K562 (cell line): ENCODE data around the gene SKAP2. TPM values are rescaled to one million over a fixed set of nuclear protein-coding genes. Genes with fewer than 3 reads are reported as not detected.

Source experiments
- ATAC-seq: fragments of 200-7000 bp; cut with Tn5 transposase; 3 replicates; pipeline ENCODE4 v1.9.1; 2020; ENCODE audit warnings: moderate library complexity
- BruUV-seq: library from RNA; stranded (reverse); fragments of 400-500 nt; replicated peaks from 2 replicates; lab custom pipeline; 2021; lab: Mats Ljungman, UMichigan
- CTCF ChIA-PET: fragments of 300-600 bp; formaldehyde crosslinking; extraction: SDS; loops from one replicate; lab custom pipeline; 2021; ENCODE audit warnings: low intra/inter-chr PET ratio; lab: Yijun Ruan, JAX
- POLR2A ChIA-PET: fragments of 300-600, 350-650 bp; sonication (Branson Sonifier 250); formaldehyde crosslinking; extraction: SDS; loops from one replicate; lab custom pipeline; 2021; ENCODE audit warnings: antibody characterized with exemption, inconsistent platforms; lab: Yijun Ruan, JAX
- DNase-seq, 4 experiments: peaks; one replicate each; pipeline versions ENCODE4 v3.0.0 to v3.0.0-alpha.2; 2011 to 2018; ENCODE audit warnings: low spot score in 3 of 4, mixed read lengths in 3 of 4; ENCODE audit errors: extremely low read depth in 1 of 4
- FAIRE-seq: peaks from 2 replicates; lab custom pipeline; 2011; peaks lifted over from hg19 to GRCh38; lab: Jason Lieb, UNC
- H2AFZ ChIP-seq: 2 replicates; pipeline ENCODE4 v1.6.0; 2011; ENCODE audit warnings: low read depth, low read length, control low read depth, inconsistent platforms
- H3K27ac ChIP-seq: fragments of 200-600 bp; 3 replicates; pipeline ENCODE4 v1.8.0; 2011; ENCODE audit warnings: low read depth, mild to moderate bottlenecking, control low read depth, inconsistent platforms, low read length, moderate library complexity, mixed read lengths; ENCODE audit errors: extremely low read depth
- H3K27me3 ChIP-seq, 2 experiments: fragments of 300-600 bp in 1 of 2; 2 replicates in 1 of 2; 3 replicates in 1 of 2; pipeline versions ENCODE4 v1.6.0 to v1.8.0; 2011; ENCODE audit warnings: inconsistent platforms in 2 of 2, low read length in 2 of 2, mild to moderate bottlenecking in 1 of 2, mixed read lengths in 1 of 2, moderate library complexity in 1 of 2; ENCODE audit not compliant: control insufficient read depth in 2 of 2, insufficient read depth in 2 of 2
- H3K36me3 ChIP-seq: fragments of 300-600 bp; 3 replicates; pipeline ENCODE4 v1.8.0; 2011; ENCODE audit warnings: mild to moderate bottlenecking, low read length, inconsistent platforms; ENCODE audit not compliant: control insufficient read depth, insufficient read depth
- H3K4me1 ChIP-seq, 2 experiments: fragments of 200-600 bp in 1 of 2; replicated peaks in 1 of 2; 2 replicates in 1 of 2; 3 replicates in 1 of 2; pipeline versions ENCODE4 v1.5.1 to v1.8.0; 2011; ENCODE audit warnings: inconsistent platforms in 2 of 2, low read length in 2 of 2, mild to moderate bottlenecking in 1 of 2, mixed read lengths in 1 of 2, moderate library complexity in 1 of 2; ENCODE audit not compliant: control insufficient read depth in 2 of 2, insufficient read depth in 2 of 2
- H3K4me2 ChIP-seq: 2 replicates; pipeline ENCODE4 v1.6.1; 2011; ENCODE audit warnings: low read length, control low read depth, inconsistent platforms, mixed read lengths; ENCODE audit not compliant: insufficient read depth
- H3K4me3 ChIP-seq: fragments of 200-600 bp; sonication (generic), shearing (Covaris generic); 2 replicates; pipeline ENCODE4 v1.5.1; 2016; ENCODE audit warnings: control low read depth, inconsistent platforms
- H3K79me2 ChIP-seq: fragments of 200-600 bp; 3 replicates; pipeline ENCODE4 v1.8.0; 2011; ENCODE audit warnings: low read length, inconsistent platforms; ENCODE audit not compliant: control insufficient read depth, insufficient read depth
- H3K9ac ChIP-seq, 2 experiments: 2 replicates each; pipeline versions ENCODE4 v1.6.0 to v1.6.1; 2011; ENCODE audit warnings: low read depth in 2 of 2, low read length in 2 of 2, control low read depth in 1 of 2, inconsistent platforms in 1 of 2, mild to moderate bottlenecking in 1 of 2, mixed read lengths in 1 of 2; ENCODE audit not compliant: insufficient read depth in 1 of 2
- H3K9me1 ChIP-seq: one replicate; pipeline ENCODE4 v1.6.0; 2011; ENCODE audit warnings: inconsistent platforms, mild to moderate bottlenecking, low read length, moderate library complexity; ENCODE audit not compliant: control insufficient read depth, insufficient read depth
- H3K9me3 ChIP-seq: replicated peaks from 2 replicates; pipeline ENCODE4 v1.5.1; 2011; ENCODE audit warnings: low read depth, low read length, inconsistent platforms; ENCODE audit not compliant: control insufficient read depth, insufficient read depth
- H4K20me1 ChIP-seq: replicated peaks from 2 replicates; pipeline ENCODE4 v1.6.1; 2011; ENCODE audit warnings: low read length, inconsistent platforms, mixed read lengths; ENCODE audit not compliant: control insufficient read depth, insufficient read depth
- DACH1 ChIP-seq: fragments of 450-650 bp; IDR thresholded peaks from 2 replicates; pipeline ENCODE4 v1.6.1; 2018; ENCODE audit not compliant: partially characterized antibody
- HNRNPLL ChIP-seq: fragments of 200-400 bp; formaldehyde crosslinking; IDR thresholded peaks from 2 replicates; pipeline ENCODE4 v1.6.1; 2017; ENCODE audit warnings: low read length, low read depth, mild to moderate bottlenecking; ENCODE audit not compliant: poor library complexity, severe bottlenecking
- NBN ChIP-seq: fragments of 450-650 bp; IDR thresholded peaks from 2 replicates; pipeline ENCODE4 v1.6.1; 2016; ENCODE audit warnings: low read depth, mild to moderate bottlenecking
- RFX7 ChIP-seq: fragments of 250-450 bp; sonication (Bioruptor Pico); IDR thresholded peaks from 2 replicates; pipeline ENCODE4 v1.5.1; 2021; ENCODE audit warnings: mild to moderate bottlenecking
- SIN3A ChIP-seq, 2 experiments: fragments of 150-350 bp in 1 of 2; IDR thresholded peaks; 2 replicates each; pipeline ENCODE4 v1.6.1; 2011 to 2016; ENCODE audit warnings: borderline replicate concordance in 2 of 2, low read depth in 2 of 2, low read length in 2 of 2, mild to moderate bottlenecking in 2 of 2, moderate library complexity in 2 of 2; ENCODE audit not compliant: control insufficient read depth in 1 of 2
- ZNF395 ChIP-seq: fragments of 200-800 bp; sonication (Bioruptor generic); IDR thresholded peaks from 2 replicates; pipeline ENCODE4 v1.6.1; 2017; ENCODE audit warnings: missing genetic modification characterization, missing compliant biosample characterization
- WGBS: fragments of 100-300 bp; shearing (Covaris generic); methylation state at CpG from one replicate; pipeline ENCODE4 v1.1.6; 2016; ENCODE audit warnings: low coverage, mixed read lengths; ENCODE audit not compliant: insufficient coverage; ENCODE audit errors: missing lambda C conversion rate; 5-methylcytosine and 5-hydroxymethylcytosine counted together
- in situ Hi-C: fragments of 300-500 bp; cut with MboI; formaldehyde crosslinking; loops from 4 replicates; pipeline ENCODE4 v1.15.0; 2018; ENCODE audit warnings: inconsistent platforms, mixed read lengths
- intact Hi-C: fragments of 100-400 bp; cut with micrococcal nuclease; formaldehyde crosslinking; loops from 2 replicates; pipeline ENCODE4 v1.14.2; 2022
- polyA plus RNA-seq, 8 experiments: library from polyadenylated mRNA; depleted of rRNA in 4 of 8; stranded (reverse) in 5 of 8; unstranded in 3 of 8; fragments of >200 nt; fragmentation: Nextera tagmentation in 2 of 8; fragmentation: Illumina TruSeq in 1 of 8; extraction: Ambion mirVana in 2 of 8; extraction: Trizol in 1 of 8; gene quantifications; 2 replicates each; pipeline versions ENCODE4 v1.2.1 to v1.2.3, GENCODE V29; 2011 to 2014; ENCODE audit warnings: inconsistent platforms in 1 of 8, missing spikeins in 1 of 8
- total RNA-seq, 7 experiments: library from RNA; depleted of rRNA in 6 of 7; stranded (reverse); fragments of >200 nt in 6 of 7; fragmentation: Illumina TruSeq in 2 of 7; extraction: Trizol in 2 of 7; gene quantifications; 2 replicates each; pipeline versions ENCODE4 v1.2.1 to v1.2.3, GENCODE V29; 2011 to 2021; ENCODE audit warnings: low replicate concordance in 1 of 7

The SKAP2 gene
- total and polyA plus RNA-seq, 9 of the 15 experiments (the other 6 are each of a cell fraction or from before 2014, with no cell fraction given) = 4.2 to 11.7 (median 8.3) TPM

DNA sequence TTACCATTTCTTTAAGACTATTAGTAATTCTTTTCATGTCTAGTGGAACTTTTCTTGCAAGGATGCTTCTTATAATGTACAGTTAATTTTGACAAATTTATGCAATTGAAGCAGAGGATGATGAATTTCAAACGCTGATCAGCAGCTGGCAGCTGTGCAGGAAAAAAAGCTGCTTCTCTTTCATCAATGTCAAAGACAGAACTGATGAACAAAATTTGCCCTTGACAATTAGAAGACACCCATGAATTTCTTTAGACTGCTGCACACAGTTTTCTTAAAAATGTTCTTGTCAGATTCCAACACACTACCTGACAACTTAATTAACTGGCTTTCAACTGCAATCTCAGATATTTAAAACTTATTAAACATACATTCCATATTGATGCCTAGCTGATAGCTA is 138.3 kb downstream of the SKAP2 start:
- CTCF ChIA-PET = no interaction called here
- no peaks in the 10 kb centered on the region for H3K36me3 ChIP-seq
- peaks cover 0 to 3% of the 10 kb centered on the region in 2 experiments; a peak in 1 of 5 replicates for H3K27me3 ChIP-seq
- in situ Hi-C loops (no loop called here), intact Hi-C loops (no loop called here)
- H3K79me2 ChIP-seq = no peaks in the 10 kb centered on the region
- POLR2A ChIA-PET = no interaction called here
- 0% methylated on average over 1 of the region's 1 CpG for WGBS
- H3K4me1 ChIP-seq = no peaks in the 10 kb centered on the region
- H3K4me2 ChIP-seq = no peak overlapping the region
- no peaks in the 10 kb centered on the region for H3K9me3 ChIP-seq
- H3K4me3 ChIP-seq = no peak overlapping the region
- no peak for FAIRE-seq
- H3K9me1 ChIP-seq = no peaks in the 10 kb centered on the region
- no peak overlapping the region for H3K27ac ChIP-seq
- H3K9ac ChIP-seq = no peak overlapping the region
- no TSS peak for BruUV-seq
- DNase-seq = no peak
- TF ChIP-seq HNRNPLL (no peak), DACH1 (no peak), NBN (no peak), RFX7 (CRISPR knock-in tag) (no peak), SIN3A (IDR thresholded peaks at IDR 0.05; ENCODE audit: borderline replicate concordance in 2 of 2, control insufficient read depth in 1 of 2, low read depth in 2 of 2, low read length in 2 of 2) (no peak), ZNF395 (CRISPR knock-in tag) (no peak)
- no peaks in the 10 kb centered on the region for H4K20me1 ChIP-seq
- ATAC-seq = no peak
- no peak overlapping the region for H2AFZ ChIP-seq
